GM19035 (cell line): Measurements from ENCODE around the gene PGBD4.

ENCODE experiments used
- ATAC-seq: cut with Tn5 transposase; IDR thresholded peaks from one replicate; pipeline ENCODE4 v1.9.1; 2021; ENCODE audit not compliant: unreplicated experiment

The PGBD4 gene

DNA sequence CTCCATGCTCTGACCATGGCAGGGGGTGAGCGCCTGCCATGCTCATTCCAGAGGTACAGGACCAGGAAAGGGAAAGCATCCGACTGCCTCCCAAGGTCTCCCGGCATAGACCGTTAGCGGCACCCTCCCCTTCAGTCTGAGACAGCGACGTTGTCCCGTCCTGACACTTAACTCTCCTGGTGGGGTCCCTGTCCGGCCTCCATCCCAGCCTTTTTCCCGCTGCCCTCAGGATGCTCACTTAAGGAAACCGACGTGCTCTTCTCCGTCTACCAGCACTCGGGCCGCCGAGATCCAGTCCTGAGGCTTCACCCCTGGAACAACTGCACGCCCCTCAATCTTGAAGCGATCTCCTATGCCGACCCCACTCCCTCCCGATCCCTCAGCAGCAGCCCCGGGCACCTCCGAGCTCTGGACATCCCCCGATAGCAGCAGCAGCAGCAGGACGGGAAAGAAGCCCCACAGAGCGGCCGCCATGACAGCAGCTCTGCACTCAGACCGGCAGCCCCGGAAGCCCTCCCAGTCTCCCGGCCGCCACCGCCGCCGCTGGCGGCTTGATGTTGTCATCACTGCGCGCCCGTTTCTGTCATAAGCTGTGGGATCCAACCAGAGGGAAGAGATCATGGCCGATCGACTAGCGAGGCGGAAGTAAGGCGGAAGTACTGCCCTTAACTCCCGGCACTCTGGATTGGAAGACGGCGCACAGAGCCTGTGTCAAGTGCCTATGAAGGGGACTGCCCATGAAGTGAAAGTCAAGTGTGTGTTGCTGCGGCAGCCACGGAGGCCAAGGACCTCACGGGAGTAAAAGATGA, at the start of gene PGBD4, which contains the start of gene EMC7:
Gene PGBD4, plus strand, starts transcription at position 718 of the 809 bp plus-strand sequence. CDS start 449 bp downstream, outside the sequence.
Gene EMC7, minus strand, starts transcription at position 497 of the 809 bp plus-strand sequence. Its CDS starts 23 bp downstream, at position 474.
- peak; percentile 97 for ATAC-seq

DNA sequence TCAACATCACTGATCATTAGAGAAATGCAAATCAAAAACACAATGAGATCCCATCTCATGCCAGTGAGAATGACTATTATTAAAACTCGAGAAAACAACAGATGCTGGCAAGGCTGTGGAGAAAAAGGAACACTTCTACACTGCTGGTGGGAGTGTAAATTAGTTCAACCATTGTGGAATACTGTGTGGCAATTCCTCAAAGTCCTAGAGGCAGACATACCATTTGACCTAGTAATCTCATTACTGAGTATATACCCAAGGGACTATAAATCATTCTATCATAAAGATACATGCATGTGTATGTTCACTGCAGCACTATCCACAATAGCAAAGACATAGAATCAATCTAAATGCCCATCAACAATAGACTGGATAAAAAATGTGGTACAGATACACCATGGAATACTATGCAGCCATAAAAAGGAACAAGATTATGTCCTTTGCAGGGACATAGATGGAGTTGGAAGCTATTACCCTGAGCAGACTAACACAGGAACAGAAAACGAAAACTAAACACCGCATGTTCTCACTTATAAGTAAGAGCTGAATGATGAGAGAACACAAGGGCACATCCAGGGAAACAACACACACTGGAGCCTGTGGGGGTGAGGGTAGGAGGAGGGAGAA, 47.7 kb upstream of the PGBD4 start:
- no peak for ATAC-seq

DNA sequence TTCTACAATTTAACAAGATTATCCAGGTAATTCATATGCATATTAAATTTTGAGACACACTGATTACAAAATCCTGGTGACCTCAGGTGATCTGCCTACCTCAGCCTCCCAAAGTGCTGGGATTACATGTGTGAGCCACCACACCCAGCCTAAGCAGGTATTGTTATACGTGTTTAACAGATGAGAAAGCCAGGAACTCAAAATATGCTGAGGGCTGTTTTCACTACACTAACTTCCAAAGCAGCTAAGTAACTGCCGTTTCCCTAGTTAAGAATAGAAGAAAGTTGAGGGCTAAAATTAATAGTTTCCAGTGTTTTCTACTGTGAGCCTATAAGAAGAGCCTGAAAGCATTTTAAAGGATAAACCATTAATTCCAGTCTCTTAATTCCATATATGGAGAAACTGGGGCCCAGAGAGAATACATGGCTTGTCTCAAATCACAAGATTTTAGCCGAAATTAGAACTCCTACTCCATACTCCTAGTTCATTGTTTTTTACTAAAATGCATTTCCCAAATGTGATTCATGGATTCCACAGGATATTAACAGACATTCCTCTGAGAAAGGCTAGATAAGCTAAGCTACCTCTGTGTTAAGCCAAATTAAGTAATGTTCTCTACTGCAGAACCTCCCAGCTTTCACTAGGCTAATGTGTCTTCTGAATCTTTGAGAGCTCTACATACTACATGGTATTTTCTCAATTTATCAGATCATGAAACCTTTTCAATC, 45.9 kb upstream of the PGBD4 start:
- ATAC-seq: no peak

DNA sequence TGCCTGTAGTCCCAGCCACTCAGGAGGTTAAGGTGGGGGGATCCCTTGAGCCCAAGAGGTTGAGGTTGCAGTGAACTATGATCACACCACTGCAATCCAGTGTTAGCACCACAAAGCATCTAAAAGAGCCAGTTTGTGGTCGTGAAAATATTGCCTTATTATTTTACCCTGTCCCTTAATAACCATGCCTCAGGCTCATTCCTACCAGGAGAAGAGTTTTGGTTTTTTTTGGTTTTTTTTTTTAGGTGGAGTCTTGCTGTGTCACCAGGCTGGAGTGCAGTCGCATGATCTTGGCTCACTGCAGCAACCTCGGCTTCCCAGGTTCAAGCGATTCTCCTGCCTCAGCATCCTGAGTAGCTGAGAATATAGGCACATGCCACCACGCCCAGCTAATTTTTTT, 45.0 kb upstream of the PGBD4 start:
- no peak for ATAC-seq

DNA sequence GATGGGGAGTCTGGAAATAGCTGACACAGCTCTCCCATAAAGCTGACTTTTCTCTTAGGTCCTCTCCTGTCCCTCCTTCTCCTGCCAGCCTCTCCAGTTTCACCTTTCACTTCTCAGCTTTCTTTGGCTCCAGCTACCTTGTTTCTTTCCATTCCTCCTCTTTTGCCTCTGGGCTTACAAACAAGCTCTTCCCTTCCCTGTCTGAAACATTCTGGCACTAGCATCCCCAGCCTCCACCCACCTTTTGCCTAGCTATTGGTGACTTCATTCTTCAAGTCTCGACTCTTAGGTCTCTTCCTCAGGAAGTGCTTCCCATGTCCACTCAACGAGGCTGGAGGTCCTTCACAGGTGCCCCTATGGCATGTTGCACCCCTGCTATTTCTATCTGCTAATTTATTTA, 42.4 kb upstream of the PGBD4 start:
- ATAC-seq: no peak

DNA sequence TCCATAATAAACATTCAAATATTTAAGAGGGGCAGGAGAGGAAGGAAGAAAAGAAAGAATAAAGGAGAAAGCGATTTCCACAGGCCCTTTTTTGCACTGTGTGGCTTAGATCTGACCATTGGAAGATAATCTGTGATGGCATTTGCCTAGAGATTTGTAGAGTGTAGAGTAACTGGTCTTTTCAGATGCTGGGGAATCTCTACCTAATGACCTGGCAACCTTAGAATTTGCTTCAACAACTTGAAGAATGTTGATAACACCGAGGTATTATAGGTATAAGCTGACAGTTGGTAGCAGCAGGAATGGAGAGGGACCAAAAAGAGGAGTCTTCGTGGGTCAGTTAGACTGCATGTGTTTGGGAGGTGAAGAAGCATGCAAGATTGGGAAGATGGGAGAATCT, 41.9 kb upstream of the PGBD4 start:
- ATAC-seq: no peak

DNA sequence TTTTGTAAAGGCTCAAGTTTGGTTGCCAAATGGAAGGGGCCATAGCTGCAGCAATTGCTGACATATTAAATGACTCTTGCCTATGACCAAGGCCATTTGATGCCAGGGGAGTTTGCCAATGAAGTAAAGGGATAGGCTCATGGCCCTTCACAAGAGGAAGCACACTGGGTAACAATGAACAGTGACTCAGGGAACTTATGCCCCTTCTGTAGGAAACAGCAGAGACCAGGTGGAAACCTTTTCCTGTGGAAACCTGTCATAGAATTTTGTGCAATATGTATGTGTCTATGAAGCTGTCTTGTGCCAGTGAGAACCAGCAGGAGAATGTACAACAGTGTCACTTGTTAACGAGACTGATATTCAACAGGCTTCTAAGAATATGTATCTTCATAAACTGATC, 37.4 kb upstream of the PGBD4 start:
- ATAC-seq: no peak

DNA sequence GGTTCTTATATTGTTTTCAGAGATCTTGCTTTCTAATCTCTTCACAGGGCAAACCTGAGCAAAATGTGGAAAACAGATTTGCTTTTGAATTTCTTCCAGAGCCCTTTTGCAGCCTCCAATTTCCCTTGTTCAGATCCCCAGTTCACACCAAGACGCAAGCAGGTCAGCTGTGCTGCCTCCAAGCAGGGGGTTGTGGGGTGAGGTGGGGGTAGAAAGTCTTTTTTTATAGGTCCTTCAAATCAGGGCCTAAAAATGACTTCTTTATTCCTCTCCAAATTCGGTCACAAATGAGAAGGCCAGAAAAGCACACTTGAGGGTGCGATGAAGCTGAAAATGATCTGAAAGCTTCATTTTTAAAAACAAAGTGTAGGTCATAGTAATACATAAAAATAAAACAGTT, 36.6 kb upstream of the PGBD4 start:
- ATAC-seq: no peak

DNA sequence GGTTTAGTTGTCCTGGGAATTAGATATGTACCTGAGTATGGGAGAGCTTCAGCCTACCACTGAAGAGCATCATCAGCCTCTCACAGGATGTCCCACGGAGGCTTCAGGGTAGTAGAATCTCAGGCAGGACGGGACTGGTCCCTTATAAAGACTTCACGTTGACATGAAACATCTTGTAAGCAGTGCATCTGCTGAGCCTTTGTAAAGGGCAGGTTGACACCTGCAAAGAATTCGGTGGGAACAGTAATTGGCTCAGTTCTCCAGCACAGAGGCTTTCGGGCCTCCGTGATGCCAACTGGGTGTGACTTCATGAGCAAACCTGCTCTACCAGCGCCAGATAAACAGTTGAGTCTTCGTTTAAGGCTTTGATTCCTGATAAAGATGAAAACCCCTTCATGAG, 35.9 kb upstream of the PGBD4 start:
- ATAC-seq: no peak

DNA sequence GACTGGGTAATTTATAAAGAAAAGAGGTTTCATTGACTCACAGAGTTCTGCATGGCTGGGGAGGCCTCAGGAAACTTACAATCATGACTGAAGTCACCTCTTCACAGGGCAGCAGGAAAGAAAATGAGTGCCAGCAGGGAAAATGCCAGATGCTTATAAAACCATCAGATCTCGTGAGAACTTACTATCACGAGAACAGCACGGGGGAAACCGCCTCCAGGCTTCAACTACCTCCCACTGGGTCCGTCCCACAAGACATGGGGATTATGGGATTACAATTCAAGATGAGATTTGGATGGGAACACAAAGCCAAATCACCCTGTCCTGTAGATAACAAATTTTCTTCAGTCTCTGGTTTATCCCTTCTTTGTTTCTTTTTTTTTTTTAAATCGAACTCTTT, 31.9 kb upstream of the PGBD4 start:
- ATAC-seq: no peak

DNA sequence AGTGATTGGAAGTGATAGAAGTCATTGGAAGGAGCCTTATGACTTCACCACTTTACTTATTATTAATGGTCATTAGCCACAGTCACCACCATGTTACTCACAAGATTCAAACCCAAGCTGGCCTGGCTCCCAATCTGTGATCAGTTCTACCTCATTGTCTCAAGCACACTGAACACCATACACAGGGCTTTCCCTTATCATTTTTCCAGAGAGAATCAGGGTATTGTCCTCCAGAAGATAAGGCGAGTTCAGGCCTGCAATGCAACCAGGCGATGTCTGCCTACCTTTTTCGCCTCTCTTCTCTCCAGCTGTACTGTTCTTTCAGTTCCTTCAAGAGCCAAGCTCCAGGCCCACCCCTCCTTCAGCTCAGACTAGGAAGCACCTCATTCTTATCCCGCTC, 25.1 kb upstream of the PGBD4 start:
- ATAC-seq: no peak

DNA sequence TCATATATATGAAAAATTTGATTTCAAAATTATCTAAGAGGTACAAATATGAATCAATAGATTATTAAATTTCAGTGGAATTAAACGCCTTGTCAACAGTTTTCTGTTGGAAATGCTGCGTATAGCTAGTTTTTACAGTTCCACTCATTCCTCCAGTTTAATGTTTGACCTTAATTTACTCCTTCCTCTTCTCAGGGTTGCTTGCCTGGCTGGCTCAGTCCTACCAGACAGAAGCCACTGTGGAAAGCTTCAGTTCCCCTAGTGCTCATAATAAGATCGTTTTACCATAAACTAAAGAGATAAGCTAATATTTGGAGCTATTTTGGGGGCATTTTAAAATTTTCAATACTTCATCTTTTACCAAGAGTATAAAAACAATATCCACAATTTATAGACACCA, 23.0 kb upstream of the PGBD4 start:
- ATAC-seq: no peak

DNA sequence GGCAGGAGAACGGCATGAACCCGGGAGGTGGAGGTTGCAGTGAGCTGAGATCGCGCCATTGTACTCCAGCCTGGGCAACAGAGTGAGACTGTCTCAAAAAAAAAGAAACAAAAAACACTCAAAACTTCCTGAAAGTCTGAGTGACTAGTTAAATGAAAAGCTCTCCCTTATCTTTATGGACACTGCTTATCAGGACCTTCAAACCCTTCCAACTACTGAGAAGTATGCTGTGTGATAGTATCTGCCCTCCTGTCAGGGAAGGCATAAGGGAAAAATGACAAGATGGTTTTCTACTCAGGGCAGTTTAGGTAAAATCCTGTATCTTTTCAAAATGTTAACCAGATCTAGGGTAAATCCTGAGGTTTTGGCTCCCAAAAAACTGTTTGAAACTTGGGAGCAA, 22.0 kb upstream of the PGBD4 start:
- ATAC-seq: no peak

DNA sequence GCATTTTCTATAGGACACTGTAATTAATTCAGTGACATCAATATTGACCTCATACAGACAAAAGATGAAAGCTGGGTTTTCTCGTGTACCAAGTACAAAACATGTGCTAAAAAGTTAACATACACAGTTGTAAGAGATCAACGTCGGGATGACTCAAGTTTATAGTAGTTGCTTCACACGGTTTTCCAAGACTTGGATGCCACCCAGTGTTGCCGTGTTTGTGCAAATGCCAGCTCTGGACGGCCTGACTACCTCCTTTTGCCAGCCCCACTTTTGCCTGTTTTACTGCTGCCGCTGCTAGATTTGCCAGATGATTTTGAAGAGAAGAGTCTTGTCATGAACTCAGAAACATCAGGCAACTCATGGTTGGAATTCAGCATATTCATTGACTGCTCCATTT, 17.8 kb upstream of the PGBD4 start:
- no peak for ATAC-seq

DNA sequence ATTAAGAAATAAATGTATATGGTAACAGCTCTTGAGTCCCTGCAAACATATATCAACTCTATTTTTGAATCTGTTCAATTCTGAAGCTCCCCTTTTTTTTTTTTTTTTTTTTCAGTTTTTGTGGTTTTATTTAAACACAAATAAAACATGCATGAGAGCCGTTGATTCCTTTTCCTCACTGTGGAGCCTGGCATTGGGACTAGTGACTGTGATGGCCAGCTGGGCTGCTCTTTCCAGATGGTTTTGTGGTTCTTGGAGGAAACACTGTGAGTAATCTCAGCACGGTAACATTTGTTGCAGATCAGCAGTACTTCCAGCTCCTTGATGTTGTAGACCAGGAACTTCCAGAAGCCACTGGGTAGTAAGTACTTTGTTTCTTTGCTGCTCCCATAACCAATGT, 16.1 kb upstream of the PGBD4 start:
- ATAC-seq: no peak

DNA sequence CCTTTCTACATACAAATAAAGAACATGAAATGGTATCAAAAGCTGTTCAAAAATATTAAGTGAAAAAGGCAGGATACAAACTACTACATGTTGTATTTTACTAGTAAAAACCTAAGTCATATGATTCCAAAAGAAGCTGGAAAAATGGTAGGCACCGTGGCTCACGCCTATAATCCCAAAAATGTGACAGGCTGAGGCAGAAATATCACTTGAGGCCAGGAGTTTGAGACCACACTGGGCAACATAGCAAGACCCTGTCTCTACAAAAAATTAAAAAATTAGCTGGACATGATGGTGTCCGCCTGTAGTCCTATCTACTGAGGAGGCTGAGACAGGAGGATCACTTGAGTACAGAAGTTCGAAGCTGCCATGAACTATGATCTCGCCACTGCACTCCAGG, 2.0 kb upstream of the PGBD4 start:
- ATAC-seq: no peak

DNA sequence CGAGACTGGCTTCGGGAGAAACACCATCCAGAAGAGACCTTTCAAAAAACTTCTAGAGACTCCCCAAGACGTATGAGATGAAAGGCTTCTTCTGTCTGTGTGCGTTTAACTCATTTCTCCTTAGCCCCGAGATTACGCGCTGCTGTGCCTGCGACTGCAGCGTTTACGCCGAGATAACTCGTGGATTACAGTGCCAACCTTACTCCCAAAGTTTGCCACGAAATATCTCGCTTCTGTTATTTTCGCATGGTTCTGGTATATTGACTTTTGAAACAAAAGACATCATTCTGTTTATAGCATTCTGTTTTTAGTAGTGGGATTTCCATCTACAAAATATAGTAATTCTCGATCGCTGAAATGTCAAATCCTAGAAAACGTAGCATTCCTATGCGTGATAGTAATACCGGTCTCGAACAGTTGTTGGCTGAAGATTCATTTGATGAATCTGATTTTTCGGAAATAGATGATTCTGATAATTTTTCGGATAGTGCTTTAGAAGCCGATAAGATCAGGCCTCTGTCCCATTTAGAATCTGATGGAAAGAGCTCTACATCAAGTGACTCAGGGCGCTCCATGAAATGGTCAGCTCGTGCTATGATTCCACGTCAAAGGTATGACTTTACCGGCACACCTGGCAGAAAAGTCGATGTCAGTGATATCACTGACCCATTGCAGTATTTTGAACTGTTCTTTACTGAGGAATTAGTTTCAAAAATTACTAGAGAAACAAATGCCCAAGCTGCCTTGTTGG, 467 bp downstream of the PGBD4 start:
- ATAC-seq: no peak

DNA sequence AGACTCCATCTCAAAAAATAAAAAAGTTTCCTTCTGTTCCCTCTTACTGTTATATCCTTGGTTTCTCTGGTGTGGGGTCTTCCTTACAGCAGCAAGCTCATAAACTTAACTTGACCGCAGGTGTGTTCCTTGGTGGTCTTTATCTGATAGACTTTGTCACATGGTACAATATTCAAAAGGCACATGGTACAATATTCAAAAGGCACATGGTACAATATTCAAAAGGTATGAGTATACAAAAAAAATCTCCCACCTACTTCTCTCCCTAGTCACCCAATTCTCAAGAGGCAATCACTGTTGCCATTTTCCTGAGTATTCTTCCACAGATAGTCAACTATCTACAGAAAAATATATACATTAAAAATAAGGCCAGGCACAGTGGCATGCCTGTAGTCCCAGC, 4.5 kb downstream of the PGBD4 start:
- ATAC-seq: no peak

DNA sequence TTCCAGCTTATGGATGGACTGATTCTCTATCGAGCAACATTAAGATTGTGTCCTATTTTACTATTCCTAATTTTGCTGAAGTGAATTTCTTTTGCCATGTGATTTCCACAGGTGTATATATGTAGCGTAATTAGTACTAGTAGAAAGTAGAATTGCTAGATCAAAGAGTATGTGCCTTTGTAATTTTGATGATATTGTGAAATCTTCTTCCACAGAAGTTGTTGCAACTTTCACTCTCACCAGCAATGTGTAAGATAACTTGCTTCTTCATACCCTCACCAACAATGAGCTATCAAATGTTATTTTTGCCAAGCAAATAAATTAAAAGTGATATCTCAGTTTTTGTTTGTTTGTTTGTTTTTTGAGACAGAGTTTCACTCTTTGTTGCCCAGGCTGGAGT, 5.4 kb downstream of the PGBD4 start:
- no peak for ATAC-seq

DNA sequence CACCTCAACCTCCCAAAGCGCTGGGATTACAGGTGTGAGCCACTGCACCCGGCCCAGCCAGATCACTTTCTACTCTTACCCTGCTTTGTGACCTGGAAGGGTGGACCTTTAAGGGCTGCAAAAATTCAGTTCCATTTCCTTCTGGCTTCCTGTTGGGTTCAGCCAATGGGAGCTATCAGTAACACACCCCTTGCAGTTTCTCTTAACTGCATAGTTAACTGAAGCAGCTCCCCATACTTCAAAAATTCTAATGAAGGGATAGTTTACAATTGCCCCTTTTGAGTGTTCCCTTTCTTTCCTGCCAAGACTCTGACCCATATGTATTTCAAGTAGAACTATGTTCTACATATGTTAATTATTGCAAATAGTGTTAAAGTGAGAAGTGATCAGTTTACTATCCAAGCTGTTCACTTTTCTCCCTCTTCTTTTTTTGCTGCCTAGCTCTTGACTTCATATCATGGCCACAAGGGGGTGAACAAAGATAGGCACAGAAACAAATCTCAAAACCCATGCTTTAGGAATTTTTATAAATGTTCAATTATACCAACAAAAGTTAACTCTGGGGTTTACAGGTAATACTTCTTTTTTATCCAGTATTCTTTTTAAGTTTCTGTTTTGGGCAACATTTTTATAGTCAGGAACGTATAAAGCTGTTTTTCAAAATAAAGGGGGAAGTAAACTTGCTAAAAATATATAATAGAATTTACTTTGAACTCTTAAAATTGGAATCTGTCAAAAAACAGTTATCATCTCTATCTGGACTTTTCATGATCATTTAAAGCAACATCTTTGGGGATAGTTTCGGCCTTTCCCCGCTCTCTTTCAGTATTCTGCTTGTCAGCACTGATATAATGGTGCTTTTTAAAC, 8.1 kb downstream of the PGBD4 start:
- ATAC-seq: no peak
